GM12878 (cell line): Measurements from ENCODE around the gene TSKU. TPM values are rescaled to one million over a fixed set of nuclear protein-coding genes. Genes with fewer than 3 reads are reported as not detected.

Experiments
- ATAC-seq: fragments of 200-7000 bp; cut with Tn5 transposase; 3 replicates; pipeline ENCODE4 v1.9.1; 2020; ENCODE audit warnings: mild to moderate bottlenecking, moderate library complexity
- BruUV-seq: library from RNA; stranded (reverse); fragments of 400-500 nt; replicated peaks from 2 replicates; lab custom pipeline; 2021; lab: Mats Ljungman, UMichigan
- CTCF ChIA-PET: fragments of 300-600 bp; sonication (Branson Sonifier 250); formaldehyde crosslinking; extraction: SDS; loops from one replicate; lab custom pipeline; 2021; ENCODE audit warnings: inconsistent platforms; lab: Yijun Ruan, JAX
- POLR2A ChIA-PET: fragments of 350-600 bp; formaldehyde crosslinking; extraction: SDS; loops from one replicate; lab custom pipeline; 2021; ENCODE audit warnings: inconsistent platforms; lab: Charles Lee
- RAD21 ChIA-PET: fragments of 300-600 bp; sonication (Branson Sonifier 250); formaldehyde crosslinking; loops from one replicate; lab custom pipeline; 2023; ENCODE audit warnings: antibody characterized with exemption; ENCODE audit not compliant: unreplicated experiment; lab: Charles Lee
- SMC1A ChIA-PET: fragments of 300-600 bp; sonication (Branson Sonifier 250); formaldehyde crosslinking; loops from one replicate; lab custom pipeline; 2023; ENCODE audit not compliant: unreplicated experiment, uncharacterized antibody; lab: Charles Lee
- DNase-seq: peaks from one replicate; pipeline ENCODE4 v3.0.0-alpha.2; 2011; ENCODE audit warnings: low read depth, low spot score
- FAIRE-seq: peaks from 3 replicates; lab custom pipeline; 2011; peaks lifted over from hg19 to GRCh38; lab: Jason Lieb, UNC
- H2AFZ ChIP-seq: 2 replicates; pipeline ENCODE4 v1.6.0; 2011; ENCODE audit warnings: low read depth, low read length, control low read depth; ENCODE audit not compliant: control insufficient read depth
- H3K27ac ChIP-seq: 2 replicates; pipeline ENCODE4 v1.5.1; 2011; ENCODE audit warnings: control low read depth; ENCODE audit not compliant: control insufficient read depth, insufficient read depth
- H3K27me3 ChIP-seq, 2 experiments: replicated peaks in 1 of 2; 2 replicates each; pipeline versions ENCODE4 v1.6.0 to v1.6.1; 2011; ENCODE audit warnings: low read length in 1 of 2; ENCODE audit not compliant: control insufficient read depth in 2 of 2, insufficient read depth in 2 of 2
- H3K36me3 ChIP-seq, 2 experiments: 2 replicates each; pipeline ENCODE4 v1.5.1; 2011; ENCODE audit warnings: low read length in 1 of 2; ENCODE audit not compliant: control insufficient read depth in 2 of 2, insufficient read depth in 2 of 2
- H3K4me1 ChIP-seq: 2 replicates; pipeline ENCODE4 v1.6.1; 2011; ENCODE audit warnings: mild to moderate bottlenecking, low read length, moderate library complexity, mixed read lengths; ENCODE audit not compliant: control insufficient read depth, insufficient read depth
- H3K4me2 ChIP-seq: 2 replicates; pipeline ENCODE4 v1.6.0; 2011; ENCODE audit warnings: control low read depth; ENCODE audit not compliant: control insufficient read depth, insufficient read depth
- H3K4me3 ChIP-seq: fragments of 200-600 bp; sonication (generic); 2 replicates; pipeline ENCODE4 v1.5.1; 2016
- H3K79me2 ChIP-seq: 2 replicates; pipeline ENCODE4 v1.6.0; 2011; ENCODE audit warnings: low read length; ENCODE audit not compliant: control insufficient read depth, insufficient read depth
- H3K9ac ChIP-seq: 2 replicates; pipeline ENCODE4 v1.8.0; 2011; ENCODE audit warnings: low read length, control low read depth, mixed read lengths; ENCODE audit not compliant: control insufficient read depth, insufficient read depth
- H3K9me3 ChIP-seq: replicated peaks from 3 replicates; pipeline ENCODE4 v1.5.1; 2011; ENCODE audit warnings: mild to moderate bottlenecking, low read length; ENCODE audit not compliant: control insufficient read depth, insufficient read depth
- H4K20me1 ChIP-seq: 2 replicates; pipeline ENCODE4 v1.6.0; 2011; ENCODE audit not compliant: control insufficient read depth, insufficient read depth
- BCL11A ChIP-seq: IDR thresholded peaks from 2 replicates; pipeline ENCODE4 v1.6.1; 2011; ENCODE audit warnings: low read depth, low read length
- BCL3 ChIP-seq: IDR thresholded peaks from 2 replicates; pipeline ENCODE4 v1.6.1; 2011; ENCODE audit warnings: borderline replicate concordance, low read depth, mild to moderate bottlenecking, moderate library complexity, low read length; ENCODE audit not compliant: insufficient read depth, poor library complexity, severe bottlenecking
- BMI1 ChIP-seq: fragments of 450-650 bp; IDR thresholded peaks from 2 replicates; pipeline ENCODE4 v1.6.1; 2016; ENCODE audit warnings: mild to moderate bottlenecking, moderate library complexity, borderline replicate concordance
- CTCF ChIP-seq, 3 experiments: IDR thresholded peaks in 2 of 3; conservative IDR thresholded peaks in 1 of 3; 2 replicates each; pipeline ENCODE4 v1.5.1; 2011; ENCODE audit warnings: low read depth in 3 of 3, low read length in 3 of 3, mild to moderate bottlenecking in 3 of 3, control low read depth in 2 of 3, moderate library complexity in 2 of 3, inconsistent platforms in 1 of 3, mixed read lengths in 1 of 3; ENCODE audit not compliant: control insufficient read depth in 2 of 3, insufficient read depth in 1 of 3; ENCODE audit errors: extremely low read depth in 1 of 3
- ETV6 ChIP-seq, 2 experiments: fragments of 450-650 bp in 1 of 2; IDR thresholded peaks in 1 of 2; conservative IDR thresholded peaks in 1 of 2; 2 replicates each; pipeline ENCODE4 v1.6.1; 2014; ENCODE audit warnings: antibody characterized with exemption in 1 of 2, borderline replicate concordance in 1 of 2, low read depth in 1 of 2, mild to moderate bottlenecking in 1 of 2, moderate library complexity in 1 of 2
- FOXK2 ChIP-seq: fragments of 450-650 bp; IDR thresholded peaks from 2 replicates; pipeline ENCODE4 v1.6.1; 2017; ENCODE audit warnings: mild to moderate bottlenecking, moderate library complexity
- HDAC2 ChIP-seq: fragments of 200-600 bp; sonication (generic); IDR thresholded peaks from 2 replicates; pipeline ENCODE4 v1.6.1; 2017
- HSF1 ChIP-seq: fragments of 150-350 bp; IDR thresholded peaks from 2 replicates; pipeline ENCODE4 v1.6.1; 2014; ENCODE audit warnings: mild to moderate bottlenecking, low read depth, low read length
- MTA3 ChIP-seq: IDR thresholded peaks from 2 replicates; pipeline ENCODE4 v1.6.1; 2012; ENCODE audit warnings: low read length, inconsistent platforms, borderline replicate concordance
- NFIC ChIP-seq: IDR thresholded peaks from 2 replicates; pipeline ENCODE4 v1.6.1; 2012; ENCODE audit warnings: low read depth, mild to moderate bottlenecking, inconsistent platforms, low read length, moderate library complexity
- RAD21 ChIP-seq: IDR thresholded peaks from 2 replicates; pipeline ENCODE4 v1.6.1; 2011; ENCODE audit warnings: mild to moderate bottlenecking, low read depth, low read length, moderate library complexity; ENCODE audit not compliant: insufficient read depth
- RFX5 ChIP-seq: IDR thresholded peaks from 2 replicates; pipeline ENCODE4 v1.6.1; 2011; ENCODE audit warnings: low read depth, low read length, improper control_type of control experiment
- RUNX3 ChIP-seq: IDR thresholded peaks from 2 replicates; pipeline ENCODE4 v1.6.1; 2012; ENCODE audit warnings: low read length, inconsistent platforms
- YBX1 ChIP-seq: fragments of 450-650 bp; IDR thresholded peaks from 2 replicates; pipeline ENCODE4 v1.6.1; 2016; ENCODE audit warnings: antibody characterized with exemption
- WGBS: methylation state at CpG from one replicate; pipeline ENCODE4 v1.1.6; 2016; ENCODE audit warnings: low lambda C conversion rate; ENCODE audit not compliant: insufficient replicate concordance, insufficient coverage; ENCODE audit errors: missing lambda C conversion rate; 5-methylcytosine and 5-hydroxymethylcytosine counted together
- in situ Hi-C: fragments of 300-500 bp; cut with MboI; formaldehyde crosslinking; loops from 9 replicates; pipeline ENCODE4 v1.14.3; 2018; ENCODE audit warnings: mixed read lengths
- intact Hi-C: fragments of 100-400 bp; cut with micrococcal nuclease; formaldehyde crosslinking; loops from one replicate; pipeline ENCODE4 v1.14.2; 2022; ENCODE audit not compliant: unreplicated experiment
- polyA plus RNA-seq, 11 experiments: library from polyadenylated mRNA; depleted of rRNA in 4 of 11; unstranded in 6 of 11; stranded (reverse) in 5 of 11; fragments of >200 nt; fragmentation: Nextera tagmentation in 4 of 11; fragmentation: Illumina TruSeq in 1 of 11; extraction: Ambion mirVana in 4 of 11; extraction: Trizol in 1 of 11; gene quantifications; 1 replicate in 1 of 11; 2 replicates in 10 of 11; pipeline versions ENCODE4 v1.2.1 to v1.2.3, GENCODE V29; 2011 to 2016; ENCODE audit warnings: inconsistent platforms in 2 of 11, missing spikeins in 2 of 11, low read depth in 1 of 11
- total RNA-seq, 4 experiments: library from RNA; depleted of rRNA in 3 of 4; stranded (reverse); fragments of >200 nt in 3 of 4; fragmentation: Illumina TruSeq in 1 of 4; extraction: Trizol in 1 of 4; gene quantifications; 2 replicates each; pipeline versions ENCODE4 v1.2.1 to v1.2.3, GENCODE V29; 2013 to 2021

The TSKU gene
- total and polyA plus RNA-seq, 10 of the 15 experiments (the other 5 are each of a cell fraction or from before 2014, with no cell fraction given): 0.04 to 1.5 (median 0.62) TPM

- ATAC-seq (no peak), DNase-seq (no peak)
- no peak overlapping the region for H3K27ac ChIP-seq
- H3K9ac ChIP-seq: no peak overlapping the region
- no peaks in the 10 kb centered on the region; the same call in 1 of the 2 replicates for H3K4me1 ChIP-seq
- H3K27me3 ChIP-seq: peaks cover 0 to 2% of the 10 kb centered on the region in 2 experiments; a peak in 1 of 4 replicates
- no peaks in the 10 kb centered on the region for H3K79me2 ChIP-seq
- SMC1A ChIA-PET: interaction anchor here (0.7 to 7.7 kb wide), 3 partner anchors 10 to 177 kb away, joined by 3 to 88 read pairs (median 3); no protein-coding TSS in a partner anchor
- intact Hi-C loops: no loop called here
- no peaks in the 10 kb centered on the region for H4K20me1 ChIP-seq
- WGBS: 66% methylated on average over 12 of the region's 12 CpGs
- H3K9me3 ChIP-seq: no peaks in the 10 kb centered on the region
- TF ChIP-seq NFIC (no peak), FOXK2 (no peak), YBX1 (no peak), HSF1 (no peak), BCL11A (no peak), BCL3 (no peak), ETV6 (conservative IDR thresholded peaks at IDR 0.05 in 1 of 2, IDR thresholded peaks at IDR 0.05 in 1 of 2; ENCODE audit: borderline replicate concordance in 1 of 2, low read depth in 1 of 2) (no peak), HDAC2 (no peak), BMI1 (no peak), CTCF (IDR thresholded peaks at IDR 0.05 in 2 of 3, conservative IDR thresholded peaks at IDR 0.05 in 1 of 3; ENCODE audit: control insufficient read depth in 2 of 3, extremely low read depth in 1 of 3, insufficient read depth in 1 of 3, low read depth in 3 of 3, low read length in 3 of 3) (no peak), RUNX3 (no peak), RFX5 (no peak), RAD21 (no peak), MTA3 (no peak)
- TF ChIP-seq, all 136 proteins: peak for 0
- CTCF ChIA-PET: interaction anchor here (1.0 to 8.9 kb wide), 11 partner anchors 10 to 283 kb away, joined by 3 to 229 read pairs (median 8); no protein-coding TSS in a partner anchor
- RAD21 ChIA-PET: interaction anchor here (3.5 kb wide), 1 partner anchor 111 kb away, joined by 44 read pairs; no protein-coding TSS in a partner anchor
- Histone ChIP-seq H3K4me2 (no peak overlapping the region), H2AFZ (no peak overlapping the region), H3K4me3 (no peak overlapping the region), H3K36me3 (no peaks in the 10 kb centered on the region)
- no TSS peak for BruUV-seq
- in situ Hi-C loops: no loop called here
- POLR2A ChIA-PET: no interaction called here
- no peak for FAIRE-seq
Measured at GRCh38 chr11:76808171-76808570, 25.0 kb downstream of the TSKU start.
